Stimulated activated CD4-positive, alpha-beta T cell treated with anti-CD3 and anti-CD28 coated beads, Interleukin-4, amount 100 ng/mL, for 1 hour (primary cell): ENCODE measurements around the gene NPIPA7.
"Not testable (repeated sequence)": the region's sequence is repeated elsewhere in the genome, so short reads cannot be mapped to it uniquely, and the experiment has no call there.

ENCODE experiments used
- DNase-seq: peaks from one replicate; pipeline ENCODE4 v3.0.0-alpha.2; 2020

NPIPA7 gene

GRCh38 chr16:16425146-16425545 is 46.2 kb downstream of the NPIPA7 start:
- not testable (repeated sequence) for DNase-seq

- DNase-seq: not testable (repeated sequence)
These were observed 52.2 kb downstream of the NPIPA7 start for GRCh38 chr16:16431135-16431534.

GRCh38 chr16:16434711-16435110 is 55.8 kb downstream of the NPIPA7 start:
- not testable (repeated sequence) for DNase-seq

- DNase-seq: not testable (repeated sequence)
These were observed 62.5 kb downstream of the NPIPA7 start for GRCh38 chr16:16441401-16441800.
